WTC11 (cell line): Measurements from ENCODE around the gene SLC10A7. TPM values are rescaled to one million over a fixed set of nuclear protein-coding genes. Genes with fewer than 3 reads are reported as not detected.

Source experiments
- ATAC-seq: fragments of 200-7000 bp; cut with Tn5 transposase; 2 replicates; pipeline ENCODE4 v1.10.0; 2021; ENCODE audit warnings: mild to moderate bottlenecking, moderate library complexity
- CTCF ChIA-PET: fragments of 300-600 bp; sonication (Branson Sonifier 250); formaldehyde crosslinking; loops from one replicate; lab custom pipeline; 2021; ENCODE audit warnings: antibody characterized with exemption; lab: Charles Lee
- POLR2A ChIA-PET: fragments of 350-600 bp; sonication (Branson Sonifier 250); formaldehyde crosslinking; loops from one replicate; lab custom pipeline; 2021; ENCODE audit warnings: antibody characterized with exemption; lab: Charles Lee
- DNase-seq: peaks from one replicate; pipeline ENCODE4 v3.0.0; 2021; ENCODE audit warnings: low spot score
- H3K27ac Mint-ChIP-seq: 2 replicates; pipeline ENCODE4 v1.8.0; 2021; ENCODE audit warnings: mixed read lengths
- H3K27me3 Mint-ChIP-seq: 2 replicates; pipeline ENCODE4 v1.8.0; 2021; ENCODE audit warnings: low read depth, mild to moderate bottlenecking, moderate library complexity, mixed read lengths
- H3K36me3 Mint-ChIP-seq: 2 replicates; pipeline ENCODE4 v1.8.0; 2021; ENCODE audit warnings: mixed read lengths
- H3K4me1 Mint-ChIP-seq: 2 replicates; pipeline ENCODE4 v1.8.0; 2022; ENCODE audit warnings: mixed read lengths
- H3K4me3 Mint-ChIP-seq: 2 replicates; pipeline ENCODE4 v1.8.0; 2021; ENCODE audit warnings: mild to moderate bottlenecking, moderate library complexity, mixed read lengths
- H3K9me3 Mint-ChIP-seq: 2 replicates; pipeline ENCODE4 v1.8.0; 2021; ENCODE audit warnings: mixed read lengths
- ATF3 ChIP-seq: sonication (generic); formaldehyde crosslinking; conservative IDR thresholded peaks from 2 replicates; pipeline ENCODE4 v1.8.1; 2022; ENCODE audit warnings: mild to moderate bottlenecking, missing genetic modification reagents
- E2F1 ChIP-seq: sonication (generic); formaldehyde crosslinking; IDR thresholded peaks from 2 replicates; pipeline ENCODE4 v1.8.0; 2022; ENCODE audit warnings: mild to moderate bottlenecking, missing genetic modification reagents
- E2F5 ChIP-seq: sonication (generic); formaldehyde crosslinking; IDR thresholded peaks from 2 replicates; pipeline ENCODE4 v1.8.1; 2022; ENCODE audit warnings: mild to moderate bottlenecking, moderate library complexity, missing genetic modification reagents
- ELF4 ChIP-seq: sonication (generic); formaldehyde crosslinking; IDR thresholded peaks from 2 replicates; pipeline ENCODE4 v1.8.1; 2022; ENCODE audit warnings: low read depth, mild to moderate bottlenecking, moderate library complexity, missing genetic modification reagents
- FOXP1 ChIP-seq: sonication (generic); formaldehyde crosslinking; IDR thresholded peaks from 2 replicates; pipeline ENCODE4 v1.8.0; 2022; ENCODE audit warnings: missing genetic modification reagents, mild to moderate bottlenecking, moderate library complexity, borderline replicate concordance
- HMGA2 ChIP-seq: fragments of 250-450 bp; sonication (Bioruptor Pico); IDR thresholded peaks from 2 replicates; pipeline ENCODE4 v1.4.0; 2021; ENCODE audit warnings: mild to moderate bottlenecking, moderate library complexity
- IRF2 ChIP-seq: sonication (generic); formaldehyde crosslinking; IDR thresholded peaks from 2 replicates; pipeline ENCODE4 v1.8.0; 2022; ENCODE audit warnings: low read depth, missing genetic modification reagents, borderline replicate concordance
- JAZF1 ChIP-seq: fragments of 250-450 bp; sonication (Bioruptor Pico); IDR thresholded peaks from 2 replicates; pipeline ENCODE4 v1.9.0; 2021; ENCODE audit warnings: moderate library complexity, mild to moderate bottlenecking, inconsistent platforms
- MYBL2 ChIP-seq: sonication (generic); formaldehyde crosslinking; IDR thresholded peaks from 2 replicates; pipeline ENCODE4 v1.8.1; 2023; ENCODE audit warnings: mild to moderate bottlenecking, moderate library complexity, missing genetic modification reagents
- NFYB ChIP-seq: sonication (generic); formaldehyde crosslinking; conservative IDR thresholded peaks from 2 replicates; pipeline ENCODE4 v1.8.0; 2022; ENCODE audit warnings: low read depth, missing genetic modification reagents
- NR1H2 ChIP-seq: sonication (generic); formaldehyde crosslinking; IDR thresholded peaks from 2 replicates; pipeline ENCODE4 v1.9.0; 2021; ENCODE audit warnings: mild to moderate bottlenecking, moderate library complexity, missing genetic modification reagents
- NR3C1 ChIP-seq: sonication (generic); formaldehyde crosslinking; conservative IDR thresholded peaks from 2 replicates; pipeline ENCODE4 v1.8.1; 2023; ENCODE audit warnings: low read depth, mild to moderate bottlenecking, missing genetic modification reagents
- RORB ChIP-seq: fragments of 250-450 bp; sonication (Bioruptor Pico); IDR thresholded peaks from 2 replicates; pipeline ENCODE4 v1.9.0; 2021; ENCODE audit warnings: mild to moderate bottlenecking
- SOX15 ChIP-seq: fragments of 250-450 bp; sonication (Bioruptor Pico); IDR thresholded peaks from 2 replicates; pipeline ENCODE4 v1.9.0; 2021; ENCODE audit warnings: mild to moderate bottlenecking
- TCF7 ChIP-seq: sonication (generic); formaldehyde crosslinking; IDR thresholded peaks from 2 replicates; pipeline ENCODE4 v1.8.0; 2022; ENCODE audit warnings: mild to moderate bottlenecking, low read depth, missing genetic modification reagents, moderate library complexity
- TP53 ChIP-seq: sonication (generic); formaldehyde crosslinking; IDR thresholded peaks from 2 replicates; pipeline ENCODE4 v1.8.1; 2023; ENCODE audit warnings: mild to moderate bottlenecking, missing genetic modification reagents
- ZNF232 ChIP-seq: sonication (generic); formaldehyde crosslinking; IDR thresholded peaks from 2 replicates; pipeline ENCODE4 v1.8.0; 2022; ENCODE audit warnings: mild to moderate bottlenecking, missing genetic modification reagents
- ZNF317 ChIP-seq: sonication (generic); formaldehyde crosslinking; IDR thresholded peaks from 2 replicates; pipeline ENCODE4 v1.8.1; 2023; ENCODE audit warnings: low read depth, mild to moderate bottlenecking, moderate library complexity, missing genetic modification reagents, borderline replicate concordance
- total RNA-seq: library from RNA; stranded (reverse); gene quantifications from 3 replicates; pipeline ENCODE4 v1.2.3, GENCODE V29; 2021
- TF ChIP-seq, protein P1 (sequence below): sonication (generic); formaldehyde crosslinking; IDR thresholded peaks from 2 replicates; pipeline ENCODE4 v1.8.1; 2022; ENCODE audit warnings: mild to moderate bottlenecking, missing genetic modification reagents, moderate library complexity, borderline replicate concordance
- TF ChIP-seq, protein P2 (sequence below): fragments of 250-450 bp; sonication (Bioruptor Pico); IDR thresholded peaks from 2 replicates; pipeline ENCODE4 v1.9.0; 2021; ENCODE audit warnings: moderate library complexity, mild to moderate bottlenecking, inconsistent platforms, borderline replicate concordance
- TF ChIP-seq, protein P3 (sequence below): sonication (generic); formaldehyde crosslinking; IDR thresholded peaks from 2 replicates; pipeline ENCODE4 v1.8.1; 2023; ENCODE audit warnings: mild to moderate bottlenecking, missing genetic modification reagents, moderate library complexity
- TF ChIP-seq, protein P4 (sequence below): fragments of 250-450 bp; sonication (Bioruptor Pico); IDR thresholded peaks from 2 replicates; pipeline ENCODE4 v1.8.0; 2021; ENCODE audit warnings: mild to moderate bottlenecking
- TF ChIP-seq, protein P5 (sequence below): sonication (generic); formaldehyde crosslinking; IDR thresholded peaks from 2 replicates; pipeline ENCODE4 v1.8.0; 2022; ENCODE audit warnings: mild to moderate bottlenecking, missing genetic modification reagents
- TF ChIP-seq, protein P6 (sequence below): sonication (generic); formaldehyde crosslinking; IDR thresholded peaks from 2 replicates; pipeline ENCODE4 v1.8.0; 2022; ENCODE audit warnings: missing genetic modification reagents

Gene SLC10A7
- total RNA-seq, 1 experiment from 2014 or later: 5.0 TPM

DNA sequence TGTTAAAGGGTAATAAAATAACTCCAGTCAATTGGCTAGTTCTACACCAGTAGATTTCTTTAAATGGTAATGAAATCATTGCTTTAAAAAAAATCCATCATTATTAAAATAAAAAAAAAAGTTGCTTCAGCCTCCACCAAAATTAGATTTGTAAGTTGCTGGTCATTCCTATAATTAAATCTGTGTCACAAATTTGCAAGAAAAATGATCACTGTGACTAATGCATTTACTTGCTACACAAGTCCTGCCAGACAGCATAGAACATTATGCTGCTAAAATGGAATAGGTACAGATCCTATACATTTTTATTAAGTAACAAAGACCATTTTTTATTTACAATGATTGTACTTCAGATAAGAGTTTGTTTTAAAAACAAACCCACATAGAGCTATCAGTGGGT lies 85.8 kb downstream of the SLC10A7 start (continued):
- TF ChIP-seq ELF4 (no peak), NFYB (no peak)
- TF ChIP-seq, protein P1, sequence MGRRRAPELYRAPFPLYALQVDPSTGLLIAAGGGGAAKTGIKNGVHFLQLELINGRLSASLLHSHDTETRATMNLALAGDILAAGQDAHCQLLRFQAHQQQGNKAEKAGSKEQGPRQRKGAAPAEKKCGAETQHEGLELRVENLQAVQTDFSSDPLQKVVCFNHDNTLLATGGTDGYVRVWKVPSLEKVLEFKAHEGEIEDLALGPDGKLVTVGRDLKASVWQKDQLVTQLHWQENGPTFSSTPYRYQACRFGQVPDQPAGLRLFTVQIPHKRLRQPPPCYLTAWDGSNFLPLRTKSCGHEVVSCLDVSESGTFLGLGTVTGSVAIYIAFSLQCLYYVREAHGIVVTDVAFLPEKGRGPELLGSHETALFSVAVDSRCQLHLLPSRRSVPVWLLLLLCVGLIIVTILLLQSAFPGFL (CRISPR knock-in tag): no peak

- H3K27ac Mint-ChIP-seq: no peak overlapping the region
- peaks cover 2% of the 10 kb centered on the region; the same call in 1 of the 2 replicates for H3K4me1 Mint-ChIP-seq
- ChIA-PET CTCF (no interaction called here), POLR2A (no interaction called here)
- ATAC-seq (no peak), DNase-seq (no peak)
- no peaks in the 10 kb centered on the region for H3K9me3 Mint-ChIP-seq
- no peaks in the 10 kb centered on the region for H3K27me3 Mint-ChIP-seq
- H3K4me3 Mint-ChIP-seq: no peak overlapping the region
- H3K36me3 Mint-ChIP-seq: no peaks in the 10 kb centered on the region
- TF ChIP-seq TCF7 (CRISPR knock-in tag): no peak
- TF ChIP-seq NR3C1: no peak
- TF ChIP-seq JAZF1 (CRISPR knock-in tag): no peak
- no peak for TF ChIP-seq IRF2 (CRISPR knock-in tag)
- no peak for TF ChIP-seq FOXP1
- no peak for TF ChIP-seq ZNF317 (CRISPR knock-in tag)
- TF ChIP-seq ELF4: no peak
- TF ChIP-seq, protein P2, sequence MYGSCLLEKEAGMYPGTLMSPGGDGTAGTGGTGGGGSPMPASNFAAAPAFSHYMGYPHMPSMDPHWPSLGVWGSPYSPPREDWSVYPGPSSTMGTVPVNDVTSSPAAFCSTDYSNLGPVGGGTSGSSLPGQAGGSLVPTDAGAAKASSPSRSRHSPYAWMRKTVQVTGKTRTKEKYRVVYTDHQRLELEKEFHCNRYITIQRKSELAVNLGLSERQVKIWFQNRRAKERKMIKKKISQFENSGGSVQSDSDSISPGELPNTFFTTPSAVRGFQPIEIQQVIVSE (CRISPR knock-in tag): no peak
- no peak for TF ChIP-seq TP53 (CRISPR knock-in tag)
- TF ChIP-seq RORB: no peak
- no peak for TF ChIP-seq HMGA2
- TF ChIP-seq E2F5: no peak
- TF ChIP-seq, protein P3, sequence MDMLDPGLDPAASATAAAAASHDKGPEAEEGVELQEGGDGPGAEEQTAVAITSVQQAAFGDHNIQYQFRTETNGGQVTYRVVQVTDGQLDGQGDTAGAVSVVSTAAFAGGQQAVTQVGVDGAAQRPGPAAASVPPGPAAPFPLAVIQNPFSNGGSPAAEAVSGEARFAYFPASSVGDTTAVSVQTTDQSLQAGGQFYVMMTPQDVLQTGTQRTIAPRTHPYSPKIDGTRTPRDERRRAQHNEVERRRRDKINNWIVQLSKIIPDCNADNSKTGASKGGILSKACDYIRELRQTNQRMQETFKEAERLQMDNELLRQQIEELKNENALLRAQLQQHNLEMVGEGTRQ (CRISPR knock-in tag): no peak
- TF ChIP-seq SOX15: no peak
- TF ChIP-seq NR1H2: no peak
- TF ChIP-seq MYBL2 (CRISPR knock-in tag): no peak
- TF ChIP-seq, protein P4, sequence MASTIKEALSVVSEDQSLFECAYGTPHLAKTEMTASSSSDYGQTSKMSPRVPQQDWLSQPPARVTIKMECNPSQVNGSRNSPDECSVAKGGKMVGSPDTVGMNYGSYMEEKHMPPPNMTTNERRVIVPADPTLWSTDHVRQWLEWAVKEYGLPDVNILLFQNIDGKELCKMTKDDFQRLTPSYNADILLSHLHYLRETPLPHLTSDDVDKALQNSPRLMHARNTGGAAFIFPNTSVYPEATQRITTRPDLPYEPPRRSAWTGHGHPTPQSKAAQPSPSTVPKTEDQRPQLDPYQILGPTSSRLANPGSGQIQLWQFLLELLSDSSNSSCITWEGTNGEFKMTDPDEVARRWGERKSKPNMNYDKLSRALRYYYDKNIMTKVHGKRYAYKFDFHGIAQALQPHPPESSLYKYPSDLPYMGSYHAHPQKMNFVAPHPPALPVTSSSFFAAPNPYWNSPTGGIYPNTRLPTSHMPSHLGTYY (CRISPR knock-in tag): no peak
- no peak for TF ChIP-seq ZNF232 (CRISPR knock-in tag)
- TF ChIP-seq, protein P5, sequence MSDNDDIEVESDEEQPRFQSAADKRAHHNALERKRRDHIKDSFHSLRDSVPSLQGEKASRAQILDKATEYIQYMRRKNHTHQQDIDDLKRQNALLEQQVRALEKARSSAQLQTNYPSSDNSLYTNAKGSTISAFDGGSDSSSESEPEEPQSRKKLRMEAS: no peak
Observed at GRCh38 chr4:146432065-146432464, 89.7 kb downstream of the SLC10A7 start.

DNA sequence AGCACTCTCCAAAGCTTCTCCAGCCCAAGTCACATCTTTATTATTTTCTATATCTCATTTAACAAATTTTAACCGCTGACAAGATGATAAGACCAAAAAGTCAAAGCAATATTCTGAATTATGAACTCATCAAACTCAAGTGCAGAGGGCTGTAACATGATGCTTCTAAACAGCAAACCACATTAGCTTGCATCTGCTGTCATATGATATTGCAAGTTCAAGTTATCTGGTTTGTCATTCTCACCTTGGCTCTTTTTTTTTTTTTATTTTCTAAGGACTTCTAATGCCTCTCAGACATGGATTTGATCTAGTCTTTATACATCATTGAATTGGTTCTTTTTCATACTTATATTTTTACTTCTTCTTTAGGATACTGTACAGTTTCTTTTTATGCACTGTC lies 93.4 kb downstream of the SLC10A7 start:
- CTCF ChIA-PET: no interaction called here
- Mint-ChIP-seq H3K4me1 (no peaks in the 10 kb centered on the region), H3K36me3 (no peaks in the 10 kb centered on the region), H3K9me3 (no peaks in the 10 kb centered on the region)
- DNase-seq: no peak
- TF ChIP-seq RORB (no peak), ATF3 (CRISPR knock-in tag) (no peak), E2F1 (no peak), ZNF232 (CRISPR knock-in tag) (no peak)
- TF ChIP-seq, protein P1 (CRISPR knock-in tag): no peak
- TF ChIP-seq, protein P6, sequence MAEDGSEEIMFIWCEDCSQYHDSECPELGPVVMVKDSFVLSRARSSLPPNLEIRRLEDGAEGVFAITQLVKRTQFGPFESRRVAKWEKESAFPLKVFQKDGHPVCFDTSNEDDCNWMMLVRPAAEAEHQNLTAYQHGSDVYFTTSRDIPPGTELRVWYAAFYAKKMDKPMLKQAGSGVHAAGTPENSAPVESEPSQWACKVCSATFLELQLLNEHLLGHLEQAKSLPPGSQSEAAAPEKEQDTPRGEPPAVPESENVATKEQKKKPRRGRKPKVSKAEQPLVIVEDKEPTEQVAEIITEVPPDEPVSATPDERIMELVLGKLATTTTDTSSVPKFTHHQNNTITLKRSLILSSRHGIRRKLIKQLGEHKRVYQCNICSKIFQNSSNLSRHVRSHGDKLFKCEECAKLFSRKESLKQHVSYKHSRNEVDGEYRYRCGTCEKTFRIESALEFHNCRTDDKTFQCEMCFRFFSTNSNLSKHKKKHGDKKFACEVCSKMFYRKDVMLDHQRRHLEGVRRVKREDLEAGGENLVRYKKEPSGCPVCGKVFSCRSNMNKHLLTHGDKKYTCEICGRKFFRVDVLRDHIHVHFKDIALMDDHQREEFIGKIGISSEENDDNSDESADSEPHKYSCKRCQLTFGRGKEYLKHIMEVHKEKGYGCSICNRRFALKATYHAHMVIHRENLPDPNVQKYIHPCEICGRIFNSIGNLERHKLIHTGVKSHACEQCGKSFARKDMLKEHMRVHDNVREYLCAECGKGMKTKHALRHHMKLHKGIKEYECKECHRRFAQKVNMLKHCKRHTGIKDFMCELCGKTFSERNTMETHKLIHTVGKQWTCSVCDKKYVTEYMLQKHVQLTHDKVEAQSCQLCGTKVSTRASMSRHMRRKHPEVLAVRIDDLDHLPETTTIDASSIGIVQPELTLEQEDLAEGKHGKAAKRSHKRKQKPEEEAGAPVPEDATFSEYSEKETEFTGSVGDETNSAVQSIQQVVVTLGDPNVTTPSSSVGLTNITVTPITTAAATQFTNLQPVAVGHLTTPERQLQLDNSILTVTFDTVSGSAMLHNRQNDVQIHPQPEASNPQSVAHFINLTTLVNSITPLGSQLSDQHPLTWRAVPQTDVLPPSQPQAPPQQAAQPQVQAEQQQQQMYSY (CRISPR knock-in tag): no peak
- TF ChIP-seq, all 79 proteins: peak for 0
- no peaks in the 10 kb centered on the region for H3K27me3 Mint-ChIP-seq
- no peak for ATAC-seq
- H3K4me3 Mint-ChIP-seq: no peak overlapping the region
- no peak overlapping the region for H3K27ac Mint-ChIP-seq
- POLR2A ChIA-PET: no interaction called here
